HepG2 (cell line): ENCODE results near the gene MOV10L1. TPM values are rescaled to one million over a fixed set of nuclear protein-coding genes. Genes with fewer than 3 reads are reported as not detected.
A peak's percentile ranks its signal among the peaks of the same experiment; 100 is the strongest.

ENCODE experiments used
- HES4 ChIP-seq: sonication (generic); formaldehyde crosslinking; IDR thresholded peaks from 2 replicates; pipeline ENCODE4 v1.9.0; 2021; ENCODE audit warnings: mild to moderate bottlenecking, missing genetic modification reagents, borderline replicate concordance
- HNRNPH1 ChIP-seq: fragments of 200-400 bp; formaldehyde crosslinking; optimal IDR thresholded peaks from 2 replicates; pipeline ENCODE3; 2017; ENCODE audit warnings: mild to moderate bottlenecking, low read depth, low read length
- IRX3 ChIP-seq: sonication (generic); formaldehyde crosslinking; IDR thresholded peaks from 2 replicates; pipeline ENCODE4 v1.8.1; 2023; ENCODE audit warnings: mild to moderate bottlenecking, low read depth, missing genetic modification reagents, borderline replicate concordance
- JUN ChIP-seq: sonication (generic); formaldehyde crosslinking; IDR thresholded peaks from 2 replicates; pipeline ENCODE4 v1.4.0; 2020; ENCODE audit warnings: mild to moderate bottlenecking, missing genetic modification reagents
- KAT8 ChIP-seq: IDR thresholded peaks from 2 replicates; pipeline ENCODE4 v1.6.1; 2016; ENCODE audit warnings: missing genetic modification reagents, missing compliant biosample characterization
- MEF2D ChIP-seq: sonication (generic); formaldehyde crosslinking; IDR thresholded peaks from 2 replicates; pipeline ENCODE4 v1.5.1; 2020; ENCODE audit warnings: mild to moderate bottlenecking, missing genetic modification reagents
- PITX1 ChIP-seq: sonication (generic); formaldehyde crosslinking; IDR thresholded peaks from 2 replicates; pipeline ENCODE4 v1.5.1; 2020; ENCODE audit warnings: mild to moderate bottlenecking, missing genetic modification reagents
- REL ChIP-seq: sonication (generic); formaldehyde crosslinking; conservative IDR thresholded peaks from 2 replicates; pipeline ENCODE4 v1.8.0; 2022; ENCODE audit warnings: mild to moderate bottlenecking, missing genetic modification reagents, moderate library complexity
- TCF7L2 ChIP-seq: IDR thresholded peaks from 2 replicates; pipeline ENCODE4 v1.6.1; 2011; ENCODE audit warnings: mild to moderate bottlenecking, low read depth, low read length, moderate library complexity
- ZFX ChIP-seq: sonication (generic); formaldehyde crosslinking; IDR thresholded peaks from 2 replicates; pipeline ENCODE4 v1.4.0; 2020; ENCODE audit warnings: mild to moderate bottlenecking, low read depth, missing genetic modification reagents, moderate library complexity
- ZNF121 ChIP-seq: sonication (generic); formaldehyde crosslinking; IDR thresholded peaks from 2 replicates; pipeline ENCODE4 v1.5.0; 2020; ENCODE audit warnings: mild to moderate bottlenecking, missing genetic modification reagents
- ZNF180 ChIP-seq: sonication (generic); formaldehyde crosslinking; IDR thresholded peaks from 2 replicates; pipeline ENCODE4 v1.4.0; 2020; ENCODE audit warnings: low read depth, missing genetic modification reagents, borderline replicate concordance
- ZNF230 ChIP-seq: sonication (generic); formaldehyde crosslinking; IDR thresholded peaks from 2 replicates; pipeline ENCODE4 v1.4.0; 2020; ENCODE audit warnings: mild to moderate bottlenecking, missing genetic modification reagents
- ZNF432 ChIP-seq: sonication (generic); formaldehyde crosslinking; IDR thresholded peaks from 2 replicates; pipeline ENCODE4 v1.5.0; 2020; ENCODE audit warnings: missing genetic modification reagents, mild to moderate bottlenecking, borderline replicate concordance
- ZNF552 ChIP-seq: sonication (generic); formaldehyde crosslinking; IDR thresholded peaks from 2 replicates; pipeline ENCODE4 v1.9.0; 2022; ENCODE audit warnings: missing genetic modification reagents, mild to moderate bottlenecking, borderline replicate concordance
- ZNF772 ChIP-seq: sonication (generic); formaldehyde crosslinking; IDR thresholded peaks from 2 replicates; pipeline ENCODE4 v1.5.0; 2020; ENCODE audit warnings: mild to moderate bottlenecking, missing genetic modification reagents
- ZNF792 ChIP-seq: IDR thresholded peaks from 2 replicates; pipeline ENCODE4 v1.6.1; 2016
- polyA plus RNA-seq, 8 experiments: library from polyadenylated mRNA; depleted of rRNA in 3 of 8; stranded (reverse) in 7 of 8; unstranded in 1 of 8; fragments of >200 nt; fragmentation: Illumina TruSeq in 4 of 8; extraction: Trizol in 4 of 8; gene quantifications; 2 replicates each; pipeline versions ENCODE4 v1.2.1 to v1.2.3, GENCODE V29; 2011 to 2016; ENCODE audit warnings: low read depth in 4 of 8, missing spikeins in 1 of 8, mixed read lengths in 1 of 8; ENCODE audit not compliant: insufficient read depth in 1 of 8
- total RNA-seq, 5 experiments: library from RNA; depleted of rRNA; stranded (reverse); fragments of >200 nt; fragmentation: Illumina TruSeq; extraction: Trizol; gene quantifications; 2 replicates each; pipeline ENCODE4 v1.2.3, GENCODE V29; 2016; ENCODE audit warnings: low read depth in 1 of 5
- TF ChIP-seq, protein P1 (sequence below): sonication (generic); formaldehyde crosslinking; IDR thresholded peaks from 2 replicates; pipeline ENCODE4 v1.8.0; 2022; ENCODE audit warnings: low read depth, missing genetic modification reagents
- TF ChIP-seq, protein P2 (sequence below): IDR thresholded peaks from 2 replicates; pipeline ENCODE4 v1.6.1; 2016; ENCODE audit warnings: control low read depth
- TF ChIP-seq, protein P3 (sequence below): sonication (generic); formaldehyde crosslinking; IDR thresholded peaks from 2 replicates; pipeline ENCODE4 v1.5.0; 2020; ENCODE audit warnings: missing genetic modification reagents
- TF ChIP-seq, protein P4 (sequence below): sonication (generic); formaldehyde crosslinking; IDR thresholded peaks from 2 replicates; pipeline ENCODE4 v1.8.0; 2022; ENCODE audit warnings: mild to moderate bottlenecking, missing genetic modification reagents, borderline replicate concordance
- TF ChIP-seq, protein P5 (sequence below): sonication (generic); formaldehyde crosslinking; IDR thresholded peaks from 2 replicates; pipeline ENCODE4 v1.5.1; 2020; ENCODE audit warnings: mild to moderate bottlenecking, missing genetic modification reagents, borderline replicate concordance
- TF ChIP-seq, protein P6 (sequence below): sonication (generic); formaldehyde crosslinking; IDR thresholded peaks from 2 replicates; pipeline ENCODE4 v1.4.0; 2020; ENCODE audit warnings: missing genetic modification reagents

The MOV10L1 gene
- total and polyA plus RNA-seq, 2 of the 13 experiments (the other 11 are each of a cell fraction or from before 2014, with no cell fraction given) = 0.11 to 0.12 TPM

DNA sequence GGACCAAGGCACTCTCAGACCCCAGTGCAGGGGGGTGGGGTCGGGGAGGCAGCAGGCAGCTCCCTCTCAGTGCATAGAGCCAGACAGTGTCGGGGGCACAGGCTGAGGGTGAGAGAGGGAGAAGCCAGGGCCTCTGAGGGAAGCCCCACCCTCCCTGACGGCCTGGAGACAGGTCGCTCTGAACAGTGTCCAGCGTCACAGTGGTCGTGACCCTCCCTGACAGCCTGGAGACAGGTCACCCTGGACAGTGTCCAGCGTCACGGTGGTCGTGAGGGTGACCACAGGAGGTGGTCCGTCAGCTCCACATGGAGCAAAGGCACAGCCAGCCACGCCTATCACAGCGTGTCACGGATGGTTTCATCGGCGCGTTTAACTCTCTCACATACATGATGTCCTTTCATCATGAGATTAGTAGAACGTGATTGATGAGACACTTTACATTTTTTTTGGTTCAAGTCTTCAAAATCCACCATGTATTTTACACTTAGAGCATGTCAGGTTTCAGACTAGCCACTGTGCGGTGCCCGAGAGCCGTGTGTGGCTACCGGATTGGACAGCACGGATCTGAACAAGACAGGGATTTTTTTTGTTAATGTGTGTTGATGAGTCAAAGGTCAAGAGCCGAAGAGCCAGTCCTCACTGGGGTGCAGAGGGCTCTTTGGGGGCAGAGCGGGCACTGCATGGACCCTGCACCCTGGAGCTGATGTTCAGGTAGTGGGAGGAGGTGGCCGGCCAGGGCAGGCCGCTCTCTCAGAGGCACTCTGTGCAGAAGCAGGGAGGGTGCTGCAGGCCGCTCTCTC lies 56.8 kb downstream of the MOV10L1 start (continued):
- no peak for TF ChIP-seq ZNF552
- TF ChIP-seq, protein P1, sequence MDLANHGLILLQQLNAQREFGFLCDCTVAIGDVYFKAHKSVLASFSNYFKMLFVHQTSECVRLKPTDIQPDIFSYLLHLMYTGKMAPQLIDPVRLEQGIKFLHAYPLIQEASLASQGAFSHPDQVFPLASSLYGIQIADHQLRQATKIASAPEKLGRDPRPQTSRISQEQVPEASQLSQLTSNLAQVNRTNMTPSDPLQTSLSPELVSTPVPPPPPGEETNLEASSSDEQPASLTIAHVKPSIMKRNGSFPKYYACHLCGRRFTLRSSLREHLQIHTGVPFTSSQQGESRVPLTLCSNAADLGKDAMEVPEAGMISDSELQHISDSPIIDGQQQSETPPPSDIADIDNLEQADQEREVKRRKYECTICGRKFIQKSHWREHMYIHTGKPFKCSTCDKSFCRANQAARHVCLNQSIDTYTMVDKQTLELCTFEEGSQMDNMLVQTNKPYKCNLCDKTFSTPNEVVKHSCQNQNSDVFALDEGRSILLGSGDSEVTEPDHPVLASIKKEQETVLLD = no peak
- TF ChIP-seq, protein P2, sequence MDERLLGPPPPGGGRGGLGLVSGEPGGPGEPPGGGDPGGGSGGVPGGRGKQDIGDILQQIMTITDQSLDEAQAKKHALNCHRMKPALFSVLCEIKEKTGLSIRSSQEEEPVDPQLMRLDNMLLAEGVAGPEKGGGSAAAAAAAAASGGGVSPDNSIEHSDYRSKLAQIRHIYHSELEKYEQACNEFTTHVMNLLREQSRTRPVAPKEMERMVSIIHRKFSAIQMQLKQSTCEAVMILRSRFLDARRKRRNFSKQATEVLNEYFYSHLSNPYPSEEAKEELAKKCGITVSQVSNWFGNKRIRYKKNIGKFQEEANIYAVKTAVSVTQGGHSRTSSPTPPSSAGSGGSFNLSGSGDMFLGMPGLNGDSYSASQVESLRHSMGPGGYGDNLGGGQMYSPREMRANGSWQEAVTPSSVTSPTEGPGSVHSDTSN = no peak
- no peak for TF ChIP-seq TCF7L2
- TF ChIP-seq ZFX (CRISPR knock-in tag) = peak; percentile 88
- TF ChIP-seq HES4 (CRISPR knock-in tag) = no peak
- no peak for TF ChIP-seq KAT8
- TF ChIP-seq ZNF792 (CRISPR knock-in tag) = peak; percentile 31; the same call in 1 of the 2 replicates
- TF ChIP-seq, protein P3, sequence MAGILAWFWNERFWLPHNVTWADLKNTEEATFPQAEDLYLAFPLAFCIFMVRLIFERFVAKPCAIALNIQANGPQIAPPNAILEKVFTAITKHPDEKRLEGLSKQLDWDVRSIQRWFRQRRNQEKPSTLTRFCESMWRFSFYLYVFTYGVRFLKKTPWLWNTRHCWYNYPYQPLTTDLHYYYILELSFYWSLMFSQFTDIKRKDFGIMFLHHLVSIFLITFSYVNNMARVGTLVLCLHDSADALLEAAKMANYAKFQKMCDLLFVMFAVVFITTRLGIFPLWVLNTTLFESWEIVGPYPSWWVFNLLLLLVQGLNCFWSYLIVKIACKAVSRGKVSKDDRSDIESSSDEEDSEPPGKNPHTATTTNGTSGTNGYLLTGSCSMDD = no peak
- TF ChIP-seq ZNF772 = no peak
- TF ChIP-seq JUN (CRISPR knock-in tag) = no peak
- TF ChIP-seq REL (CRISPR knock-in tag) = no peak
- no peak for TF ChIP-seq PITX1 (CRISPR knock-in tag)
- no peak for TF ChIP-seq ZNF180 (CRISPR knock-in tag)
- no peak for TF ChIP-seq ZNF230 (CRISPR knock-in tag)
- TF ChIP-seq IRX3 (CRISPR knock-in tag) = no peak
- TF ChIP-seq ZNF121 (CRISPR knock-in tag) = no peak
- TF ChIP-seq, protein P4, sequence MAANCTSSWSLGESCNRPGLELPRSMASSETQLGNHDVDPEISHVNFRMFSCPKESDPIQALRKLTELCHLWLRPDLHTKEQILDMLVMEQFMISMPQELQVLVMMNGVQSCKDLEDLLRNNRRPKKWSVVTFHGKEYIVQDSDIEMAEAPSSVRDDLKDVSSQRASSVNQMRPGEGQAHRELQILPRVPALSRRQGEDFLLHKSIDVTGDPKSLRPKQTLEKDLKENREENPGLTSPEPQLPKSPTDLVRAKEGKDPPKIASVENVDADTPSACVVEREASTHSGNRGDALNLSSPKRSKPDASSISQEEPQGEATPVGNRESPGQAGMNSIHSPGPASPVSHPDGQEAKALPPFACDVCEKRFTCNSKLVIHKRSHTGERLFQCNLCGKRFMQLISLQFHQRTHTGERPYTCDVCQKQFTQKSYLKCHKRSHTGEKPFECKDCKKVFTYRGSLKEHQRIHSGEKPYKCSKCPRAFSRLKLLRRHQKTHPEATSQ (CRISPR knock-in tag) = no peak
- TF ChIP-seq, protein P5, sequence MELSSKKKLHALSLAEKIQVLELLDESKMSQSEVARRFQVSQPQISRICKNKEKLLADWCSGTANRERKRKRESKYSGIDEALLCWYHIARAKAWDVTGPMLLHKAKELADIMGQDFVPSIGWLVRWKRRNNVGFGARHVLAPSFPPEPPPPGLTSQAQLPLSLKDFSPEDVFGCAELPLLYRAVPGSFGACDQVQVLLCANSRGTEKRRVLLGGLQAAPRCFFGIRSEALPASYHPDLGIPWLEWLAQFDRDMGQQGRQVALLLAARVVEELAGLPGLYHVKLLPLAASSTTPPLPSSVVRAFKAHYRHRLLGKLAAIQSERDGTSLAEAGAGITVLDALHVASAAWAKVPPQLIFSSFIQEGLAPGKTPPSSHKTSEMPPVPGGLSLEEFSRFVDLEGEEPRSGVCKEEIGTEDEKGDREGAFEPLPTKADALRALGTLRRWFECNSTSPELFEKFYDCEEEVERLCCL = no peak
- TF ChIP-seq, protein P6, sequence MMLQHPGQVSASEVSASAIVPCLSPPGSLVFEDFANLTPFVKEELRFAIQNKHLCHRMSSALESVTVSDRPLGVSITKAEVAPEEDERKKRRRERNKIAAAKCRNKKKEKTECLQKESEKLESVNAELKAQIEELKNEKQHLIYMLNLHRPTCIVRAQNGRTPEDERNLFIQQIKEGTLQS (CRISPR knock-in tag) = no peak
- no peak for TF ChIP-seq HNRNPH1
- TF ChIP-seq ZNF432 (CRISPR knock-in tag) = no peak
- TF ChIP-seq MEF2D = no peak
